HG03045 (cell line): ENCODE data around the gene MAN2A2.
A peak's percentile ranks its signal among the peaks of the same experiment; 100 is the strongest.

ENCODE experiments used
- ATAC-seq: cut with Tn5 transposase; IDR thresholded peaks from one replicate; pipeline ENCODE4 v1.9.1; 2021; ENCODE audit warnings: mild to moderate bottlenecking, moderate library complexity; ENCODE audit not compliant: unreplicated experiment

Gene MAN2A2

DNA sequence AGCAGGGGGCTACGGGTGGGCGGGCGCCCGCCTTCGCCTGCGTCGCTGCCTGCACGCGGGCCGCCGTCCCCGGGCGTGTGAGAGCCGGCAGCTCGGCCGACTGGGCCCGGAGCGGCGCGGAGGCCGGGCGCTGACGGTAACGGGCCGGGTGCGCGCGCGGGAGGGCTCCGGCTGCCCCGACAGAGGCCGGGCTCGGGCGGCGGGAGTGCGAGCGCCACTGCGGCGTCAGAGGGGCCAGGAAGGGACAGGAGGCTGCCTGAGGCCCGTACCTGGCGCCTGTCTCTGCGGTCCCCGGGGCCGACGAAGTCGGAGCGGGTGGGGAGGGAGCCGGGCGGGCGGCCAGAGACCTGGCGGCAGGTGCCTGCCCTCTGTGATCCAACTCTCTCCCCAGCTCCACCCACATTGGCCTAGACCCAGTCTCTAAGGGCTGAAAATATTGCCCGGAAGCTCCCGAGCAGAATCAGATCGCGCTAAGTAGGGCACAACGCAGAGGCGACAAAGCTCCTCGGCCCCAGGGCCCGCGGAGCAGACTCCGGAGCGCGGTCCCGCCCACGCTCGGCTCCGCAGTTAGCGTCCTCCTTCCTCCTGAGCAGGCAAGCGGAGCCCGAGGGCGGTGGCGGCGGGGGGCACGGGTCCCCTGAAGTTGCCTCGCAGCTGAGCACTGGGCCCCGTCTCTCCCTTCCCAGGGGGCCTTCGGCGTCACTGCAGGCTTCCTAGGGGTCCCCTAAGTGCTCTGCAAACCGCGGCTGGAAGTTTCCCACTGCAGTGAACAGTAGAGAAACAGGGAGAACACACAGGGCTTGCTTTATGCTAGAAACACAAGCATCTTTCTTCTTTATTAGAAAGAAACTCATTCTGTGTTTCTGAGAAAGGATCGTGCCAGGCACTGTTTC, at the start of gene MAN2A2:
Gene MAN2A2, plus strand, starts transcription at position 463 of the 893 bp plus-strand sequence. CDS start 906 bp downstream, outside the sequence.
- ATAC-seq: peak; percentile 48

DNA sequence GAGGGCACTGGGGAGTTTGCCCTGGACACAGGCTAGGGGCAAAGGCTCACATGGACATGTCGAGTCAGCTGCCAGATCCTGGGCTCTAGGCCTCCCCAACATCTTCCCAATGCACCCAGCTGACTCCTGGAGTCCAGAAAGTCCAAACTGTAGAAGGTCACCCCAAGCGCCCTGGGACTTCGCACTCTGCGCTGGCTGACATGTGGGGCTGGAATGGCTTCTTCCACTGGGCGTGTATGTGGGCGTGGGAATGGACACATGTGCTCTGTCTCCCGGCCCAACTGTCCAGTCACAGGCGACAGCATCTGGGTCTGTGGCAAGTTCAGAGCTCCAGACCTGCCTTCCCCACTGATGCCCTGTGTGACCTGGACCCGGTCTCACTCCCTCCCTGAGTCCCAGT, 48.0 kb upstream of the MAN2A2 start:
- no peak for ATAC-seq

DNA sequence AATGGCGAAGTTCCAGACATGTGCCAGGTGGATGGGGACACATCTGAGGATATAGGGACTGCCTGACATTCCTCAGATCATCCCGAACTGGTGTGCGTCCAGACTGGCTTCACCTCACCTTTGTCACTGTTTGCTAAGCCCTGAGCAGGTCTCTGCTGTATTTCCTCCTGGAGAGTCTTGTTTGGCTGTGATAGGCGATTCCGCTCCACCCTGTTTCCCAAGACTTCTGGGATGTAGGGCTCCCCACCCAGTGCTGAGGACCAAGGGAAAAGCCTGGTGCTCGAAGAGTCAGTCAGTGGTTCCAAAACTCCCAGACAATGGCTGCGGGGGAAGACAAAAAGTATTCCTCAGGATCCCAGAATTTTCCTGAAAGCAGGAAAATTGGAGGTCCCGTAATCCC, 45.8 kb upstream of the MAN2A2 start:
- no peak for ATAC-seq

DNA sequence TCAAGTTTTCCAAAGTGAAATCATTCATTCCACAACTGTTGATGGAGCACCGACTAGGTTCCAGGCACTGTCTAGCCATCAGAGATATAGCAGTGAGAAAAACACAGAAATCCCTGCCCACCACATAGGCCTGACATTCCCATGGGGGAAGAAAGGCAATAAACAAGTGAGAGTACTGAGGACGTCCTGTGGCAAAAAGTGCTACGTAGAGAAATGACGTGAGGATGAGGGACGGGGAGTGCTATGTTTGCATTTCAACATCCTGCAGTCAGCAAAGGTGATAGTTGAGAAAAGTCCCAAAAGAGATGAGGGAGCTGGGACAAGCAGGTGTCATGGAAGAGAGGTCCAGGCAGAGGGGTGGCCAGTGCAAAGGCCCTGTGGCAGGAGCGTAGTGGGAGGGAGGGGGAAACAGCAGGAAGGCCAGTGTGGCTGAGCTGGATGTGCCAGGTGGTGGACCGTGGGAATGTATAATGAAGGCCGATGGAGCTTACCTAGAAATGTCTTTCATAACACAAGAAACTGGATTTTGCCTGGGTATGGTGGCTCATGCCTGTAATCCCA, 45.1 kb upstream of the MAN2A2 start:
- no peak for ATAC-seq

DNA sequence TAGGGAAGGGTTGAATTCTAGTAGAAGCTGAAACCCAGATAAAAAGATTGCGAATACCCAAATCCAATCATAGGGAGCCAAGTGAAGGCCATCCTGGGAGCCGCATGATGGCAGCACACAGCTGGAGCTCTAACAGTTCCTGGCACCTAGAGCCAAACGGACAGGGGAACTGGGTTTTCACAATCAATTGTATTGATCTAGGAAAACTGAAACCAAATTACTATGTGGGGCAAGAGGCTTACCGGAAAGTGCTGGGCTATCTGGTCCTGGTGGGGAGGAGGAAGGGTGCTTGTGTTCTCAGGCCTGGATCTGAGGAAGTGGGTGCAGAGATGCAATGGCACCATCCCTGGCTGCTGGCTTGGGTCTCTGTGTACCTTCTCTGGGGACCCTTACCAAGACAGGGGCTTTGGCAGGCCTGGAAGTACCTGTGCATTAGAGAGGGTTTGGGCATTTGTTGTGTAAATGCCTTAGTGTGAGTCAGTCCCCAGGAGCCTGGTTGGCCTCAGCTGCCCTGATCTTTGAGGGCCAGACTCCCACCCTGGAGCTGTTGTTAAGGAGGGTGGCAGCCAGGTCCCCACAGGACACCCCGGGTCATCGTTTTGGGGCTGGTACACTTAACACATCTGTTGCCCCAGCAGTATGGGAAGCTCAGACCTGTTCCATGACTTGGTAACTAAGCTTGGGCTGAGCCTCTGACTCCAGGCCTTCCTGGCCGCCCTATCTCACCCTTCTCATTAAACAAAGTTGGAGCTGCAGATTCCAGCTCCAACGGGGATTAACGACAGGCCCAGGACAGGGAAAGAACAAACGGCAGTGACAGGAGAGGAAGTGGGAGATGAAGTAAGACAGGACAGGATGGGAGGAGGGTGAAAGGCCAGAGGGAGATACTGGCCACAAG, 43.6 kb upstream of the MAN2A2 start:
- ATAC-seq: no peak

DNA sequence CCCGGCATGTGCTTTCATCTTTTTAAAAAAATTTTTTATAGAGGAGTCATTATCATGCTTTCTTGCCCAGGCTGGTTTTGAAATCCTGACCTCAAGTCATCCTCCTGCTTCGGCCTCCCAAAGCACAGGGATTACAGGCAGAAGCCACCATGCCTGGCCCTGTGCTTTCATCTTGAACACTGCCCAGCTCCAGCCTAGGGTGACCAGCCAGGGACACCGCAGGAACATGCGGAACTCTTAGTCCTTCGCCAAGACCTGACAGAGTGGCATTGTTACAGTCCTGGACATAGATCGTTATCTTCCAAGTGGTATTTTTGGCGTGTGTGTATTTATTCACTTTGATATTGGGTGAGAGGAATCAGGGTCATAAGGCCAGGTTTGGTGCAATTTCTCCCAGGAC, 42.7 kb upstream of the MAN2A2 start:
- no peak for ATAC-seq

DNA sequence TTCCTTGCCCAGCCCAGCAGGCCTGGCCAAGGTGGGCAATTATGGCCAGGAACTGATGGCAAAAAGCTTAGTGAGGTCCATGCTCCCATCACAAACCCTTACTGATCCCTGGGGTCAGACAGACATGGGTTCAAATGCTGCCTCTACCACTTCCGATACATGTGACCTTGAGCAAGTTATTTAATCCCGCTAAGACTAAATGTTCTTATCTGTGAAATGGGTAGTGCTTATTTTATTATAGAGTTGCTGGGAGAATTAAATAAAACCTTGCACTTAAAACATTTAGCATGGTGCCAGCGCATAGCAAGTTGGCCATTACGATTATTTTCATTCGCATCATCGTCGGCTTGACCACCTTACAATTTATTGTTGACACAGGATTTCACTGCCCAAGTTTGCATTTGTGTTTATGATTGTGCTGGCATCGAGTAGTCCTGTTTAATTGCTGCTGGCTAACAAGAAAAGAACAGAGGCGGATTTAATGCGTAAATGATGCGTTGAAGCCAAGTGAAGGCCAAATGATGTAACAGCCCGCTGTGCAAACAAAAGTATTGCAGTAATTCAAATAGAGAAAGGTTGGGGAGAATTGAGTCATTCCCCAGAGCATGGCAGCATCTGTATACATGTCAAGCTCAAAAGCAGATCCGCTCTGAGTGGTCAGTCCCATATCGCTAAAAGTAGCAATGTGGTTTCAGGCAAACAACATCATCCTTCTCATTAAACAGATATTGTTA, 42.0 kb upstream of the MAN2A2 start:
- no peak for ATAC-seq

DNA sequence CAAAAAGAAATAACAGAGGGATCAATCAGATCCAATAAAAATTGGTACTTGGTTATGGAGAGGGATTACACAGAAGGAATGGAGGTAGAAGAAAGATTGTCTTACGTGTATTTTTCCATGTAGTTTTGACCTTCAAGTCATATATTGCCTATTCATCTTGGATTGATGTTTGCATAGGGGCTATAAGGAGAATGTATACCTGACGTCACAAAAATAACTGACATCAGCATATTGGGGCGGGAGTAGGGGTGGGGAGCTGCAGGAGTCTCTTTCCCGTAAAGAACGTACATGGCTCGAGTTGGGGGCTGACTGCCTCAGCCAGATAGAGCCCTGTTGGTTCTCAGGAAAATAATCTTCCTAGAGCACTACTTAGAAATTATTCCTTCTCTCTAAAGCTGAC, 40.6 kb upstream of the MAN2A2 start:
- ATAC-seq: no peak

DNA sequence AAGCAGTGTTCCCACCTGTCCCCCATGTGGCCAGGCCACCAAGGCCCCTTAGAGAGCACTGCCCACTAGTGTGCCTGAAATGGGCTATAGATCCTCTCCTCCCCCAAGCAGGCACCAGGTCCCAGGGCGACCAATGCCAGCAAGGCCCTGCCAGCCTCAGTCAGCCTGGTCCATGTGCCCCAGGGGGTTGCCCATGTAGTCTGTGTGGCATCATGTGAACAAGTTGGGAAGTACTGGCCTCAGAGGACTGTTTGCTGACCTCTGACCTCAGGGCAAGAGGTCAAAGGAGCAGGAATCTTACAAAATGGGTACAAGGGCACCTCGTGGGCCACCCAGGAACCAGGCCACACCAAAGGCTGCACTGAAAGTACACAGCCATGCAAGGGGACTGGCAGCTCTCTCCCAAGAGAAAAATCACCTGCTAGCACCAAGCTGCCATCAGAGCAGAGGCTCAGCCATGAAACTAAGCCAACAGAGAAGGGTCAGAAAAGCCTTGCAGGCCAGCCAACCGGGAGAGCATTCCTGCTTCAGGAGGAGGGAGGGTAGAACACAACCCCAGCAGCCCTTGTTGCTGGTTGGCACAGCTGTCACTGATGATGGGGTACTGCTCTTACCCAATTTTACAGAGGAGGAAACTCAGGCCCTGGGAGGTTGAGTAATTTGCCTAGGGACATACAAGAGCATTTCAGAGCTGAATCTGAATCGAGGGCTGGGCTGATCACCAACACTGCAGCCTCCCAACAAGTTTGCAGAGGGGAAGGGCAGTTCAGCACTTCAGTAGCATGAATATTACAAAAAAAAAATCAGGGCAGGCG, 39.9 kb upstream of the MAN2A2 start:
- no peak for ATAC-seq

DNA sequence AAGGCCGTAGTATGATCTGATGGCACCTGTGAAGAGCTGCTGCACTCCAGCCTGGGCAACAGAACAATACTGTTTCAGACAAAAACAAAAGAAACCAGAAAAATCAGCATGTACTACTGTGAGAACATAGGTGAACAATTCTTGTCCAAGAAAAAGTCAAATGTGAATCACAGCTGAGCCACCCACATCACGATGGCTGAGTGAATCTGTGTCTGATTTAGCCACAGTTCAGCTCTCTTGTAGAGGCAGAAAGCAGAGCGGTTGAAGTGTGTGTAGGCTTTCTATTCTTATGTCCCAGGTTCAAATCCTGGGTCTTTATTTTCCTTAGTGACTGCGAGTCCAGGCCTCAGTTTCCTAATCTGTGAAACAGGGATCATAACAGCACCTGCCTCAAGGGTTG, 39.1 kb upstream of the MAN2A2 start:
- no peak for ATAC-seq

DNA sequence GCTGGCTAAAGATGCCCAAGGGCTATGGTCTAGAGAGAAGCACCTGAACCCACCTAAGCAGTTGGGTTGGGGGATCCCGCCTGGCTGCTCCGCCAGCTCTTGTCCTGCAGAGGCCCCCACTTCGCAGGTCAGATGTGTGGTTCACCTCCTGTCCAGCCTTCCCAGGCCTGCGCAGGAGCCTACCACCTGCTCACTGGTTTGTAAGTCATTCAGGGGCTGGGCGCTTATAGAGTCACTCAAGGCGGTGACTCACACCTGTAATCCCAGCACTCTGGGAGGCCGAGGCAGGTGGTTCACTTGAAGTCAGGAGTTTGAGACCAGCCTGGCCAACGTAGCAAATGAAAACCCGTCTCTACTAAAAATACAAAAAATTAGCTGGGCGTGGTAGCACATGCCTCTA, 38.6 kb upstream of the MAN2A2 start:
- no peak for ATAC-seq

DNA sequence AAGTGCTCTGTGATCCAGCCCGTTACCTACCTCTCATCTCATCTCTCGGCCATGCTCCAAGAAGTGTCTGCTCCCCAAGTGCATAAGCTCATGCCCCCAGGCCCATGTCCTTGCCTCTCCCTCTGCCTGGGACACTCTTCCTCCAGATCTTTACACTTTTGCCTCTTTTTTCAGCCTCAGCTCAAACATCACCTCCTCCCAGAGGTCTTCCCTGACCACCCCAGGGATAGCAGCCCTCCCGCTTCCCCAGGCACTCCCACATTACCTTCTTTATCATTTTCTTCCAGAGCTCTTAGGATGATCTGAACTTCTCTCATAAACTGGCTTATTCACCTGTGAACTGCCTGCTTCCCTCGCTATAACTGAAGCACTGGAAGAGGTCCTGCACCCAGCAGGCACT, 37.4 kb upstream of the MAN2A2 start:
- ATAC-seq: no peak

DNA sequence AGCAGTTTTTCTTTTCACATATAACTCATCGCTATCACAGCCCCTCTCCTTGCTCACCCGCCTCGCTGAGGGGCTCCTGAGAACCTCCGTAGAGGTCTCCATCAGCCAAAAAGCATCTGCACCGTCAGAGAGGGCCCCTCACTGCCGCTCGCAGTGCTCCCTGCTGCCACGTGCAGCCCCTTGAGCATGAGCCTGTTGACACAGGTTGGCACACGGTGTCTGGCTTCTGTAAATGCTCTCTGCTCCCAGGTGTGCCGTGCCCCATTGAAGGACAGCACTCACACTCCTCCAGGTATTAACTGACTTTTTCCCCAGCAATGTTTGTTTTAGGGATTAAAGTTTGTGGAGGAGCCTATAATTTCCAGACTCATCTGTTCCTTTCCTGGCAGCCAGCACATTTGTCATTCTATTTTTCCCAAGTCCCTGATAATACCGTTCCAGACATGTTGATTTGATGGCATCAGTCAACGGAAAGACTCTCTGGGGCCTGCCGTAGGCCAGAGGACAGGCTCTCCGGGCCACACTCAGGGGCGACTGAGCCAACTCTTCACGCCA, 36.9 kb upstream of the MAN2A2 start:
- ATAC-seq: no peak

DNA sequence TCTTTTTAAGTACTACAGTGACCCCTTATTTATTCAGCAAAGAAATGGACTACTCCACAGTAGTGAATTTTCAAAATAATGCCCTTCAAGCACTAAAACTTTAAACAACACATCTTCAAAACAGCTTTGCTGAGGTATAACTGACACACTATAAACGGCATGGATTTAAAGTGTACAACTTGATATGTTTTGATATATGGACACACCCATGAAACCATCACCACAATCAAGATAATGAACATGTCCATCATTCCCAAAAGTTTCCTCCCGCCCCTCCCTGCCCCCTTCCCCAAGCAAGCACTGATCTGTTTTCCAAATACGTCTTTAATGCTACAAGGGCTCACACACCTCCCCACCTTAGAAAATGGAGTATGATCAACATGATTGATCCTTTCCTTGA, 36.3 kb upstream of the MAN2A2 start:
- no peak for ATAC-seq

DNA sequence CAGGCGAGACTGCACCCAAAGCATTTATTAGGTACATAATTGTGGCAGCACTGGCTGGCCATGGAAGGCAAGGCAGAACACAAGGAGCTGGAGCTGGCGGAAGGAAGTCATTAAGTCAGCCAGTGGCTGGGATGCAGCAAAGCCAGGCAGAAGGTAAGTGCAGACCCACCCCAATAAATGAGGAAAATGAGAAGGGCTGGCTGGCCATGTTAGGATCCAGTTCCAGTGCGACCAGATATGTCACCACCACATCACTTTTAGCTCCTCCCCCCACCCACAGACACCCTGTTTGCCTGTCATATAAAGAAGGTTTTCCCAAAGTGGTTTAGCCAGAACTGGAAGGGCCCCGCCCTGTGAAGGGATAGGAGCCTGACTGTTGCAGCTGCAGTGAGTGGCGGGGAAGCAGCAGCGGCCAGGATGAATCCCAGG, 34.8 kb upstream of the MAN2A2 start, which contains the start of gene FURIN:
Gene FURIN, plus strand, starts transcription at position 328 of the 429 bp plus-strand sequence. CDS start 7,153 bp downstream, outside the sequence.
- no peak for ATAC-seq

DNA sequence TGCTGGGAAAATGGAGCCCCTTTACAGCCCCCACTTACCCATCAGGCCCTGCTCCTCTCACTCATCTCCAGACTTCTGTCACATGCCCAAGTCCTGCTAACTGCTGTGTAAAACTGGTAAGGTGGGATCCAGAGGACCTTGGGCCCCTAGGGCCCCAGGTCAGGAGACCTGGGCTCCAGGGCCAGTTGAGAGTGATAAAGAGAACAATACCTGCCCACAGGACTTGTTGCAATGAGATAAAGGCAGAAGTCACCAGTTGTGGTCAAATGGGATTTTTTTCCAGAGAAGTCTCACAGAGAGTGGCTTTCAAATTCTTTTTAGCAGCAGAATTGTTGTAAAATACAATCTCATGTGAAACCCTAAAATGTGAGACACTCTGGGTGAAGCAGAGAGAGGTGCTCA, 34.0 kb upstream of the MAN2A2 start:
- ATAC-seq: no peak

DNA sequence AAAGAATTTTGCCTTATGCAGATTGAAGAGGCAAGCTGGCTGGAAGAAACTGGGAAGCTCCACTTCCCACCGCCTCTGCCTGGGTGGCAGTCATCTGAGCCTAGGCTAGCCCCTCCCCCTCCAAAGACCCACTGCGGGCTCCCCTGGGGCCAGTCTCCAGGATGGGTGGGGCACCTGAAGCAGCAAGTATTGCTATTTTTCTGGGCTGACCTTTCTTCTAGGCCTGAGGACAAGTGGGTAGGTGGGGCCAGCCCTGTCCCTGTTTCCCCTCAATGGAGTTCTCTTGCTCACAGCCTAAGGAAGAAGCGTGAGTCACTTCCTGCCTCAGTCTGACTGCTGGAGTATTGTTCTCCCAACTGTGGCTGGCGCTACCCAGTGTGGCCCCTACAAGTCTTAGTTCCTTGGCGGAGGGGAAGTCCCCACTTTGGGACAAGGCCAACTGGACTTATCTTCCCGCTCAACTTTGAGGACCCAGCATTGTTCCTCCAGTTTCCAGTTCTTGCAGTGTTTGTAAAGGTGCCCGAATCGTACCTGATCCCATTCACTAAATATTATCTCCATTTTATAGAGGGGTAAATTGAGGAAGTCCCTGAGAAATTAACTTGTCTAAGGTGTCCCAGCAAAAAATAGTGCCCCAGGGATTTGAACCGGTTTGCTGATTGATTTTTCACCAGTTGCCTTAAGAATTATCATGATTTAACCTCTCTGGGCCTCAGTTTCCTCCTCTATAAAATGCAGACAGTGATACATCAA, 33.3 kb upstream of the MAN2A2 start:
- no peak for ATAC-seq

DNA sequence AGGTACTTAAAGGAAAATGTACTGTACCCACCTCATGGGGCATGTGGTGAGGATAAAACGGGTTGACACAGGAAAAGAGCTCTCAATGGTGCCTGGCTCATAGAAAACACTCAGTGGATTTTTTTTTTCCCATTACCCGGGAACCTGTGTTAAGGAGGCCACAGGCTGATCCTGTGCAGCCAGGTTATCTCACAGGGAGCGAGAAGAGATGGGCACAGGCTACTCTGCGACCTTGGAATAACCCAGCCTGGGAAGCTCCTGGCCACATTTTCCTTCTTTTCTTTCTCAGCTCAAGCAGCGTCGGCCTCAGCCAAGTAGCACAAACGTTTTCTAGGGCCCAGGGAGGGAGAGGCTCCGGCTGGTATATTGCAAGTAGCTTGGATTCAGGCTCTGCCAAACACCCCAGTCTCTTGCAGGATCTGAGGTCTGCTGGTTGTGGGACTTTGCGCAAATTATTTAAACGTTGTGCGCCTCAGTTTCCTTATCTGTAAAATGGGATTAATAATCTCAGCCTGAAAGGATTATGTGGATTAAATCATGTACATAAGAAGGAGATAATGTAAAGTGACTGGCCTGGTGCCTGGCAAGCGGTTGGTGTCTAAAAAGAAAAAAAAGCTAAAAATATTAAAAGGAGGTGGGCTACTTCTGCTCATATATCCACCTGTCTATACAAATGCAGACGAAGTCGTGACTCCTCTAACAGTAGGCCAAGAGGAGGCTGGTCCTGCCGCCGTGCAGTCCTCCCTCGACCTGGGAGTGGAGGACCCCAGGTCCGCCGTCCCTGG, 32.6 kb upstream of the MAN2A2 start:
- ATAC-seq: peak; percentile 20
